OCI-LY7 (cell line): ENCODE measurements around the gene RPS8. TPM values are rescaled to one million over a fixed set of nuclear protein-coding genes. Genes with fewer than 3 reads are reported as not detected.

Source experiments
- BruUV-seq: library from RNA; stranded (reverse); fragments of 400-500 nt; replicated peaks from 2 replicates; lab custom pipeline; 2021; lab: Mats Ljungman, UMichigan
- CTCF ChIA-PET: fragments of 300-600 bp; sonication (Branson Sonifier 250); formaldehyde crosslinking; loops from one replicate; lab custom pipeline; 2022; ENCODE audit warnings: antibody characterized with exemption; ENCODE audit not compliant: unreplicated experiment; lab: Charles Lee
- POLR2A ChIA-PET: fragments of 300-600 bp; sonication (Branson Sonifier 250); formaldehyde crosslinking; loops from one replicate; lab custom pipeline; 2022; ENCODE audit warnings: antibody characterized with exemption; lab: Charles Lee
- DNase-seq: peaks from one replicate; pipeline ENCODE4 v3.0.0-alpha.2; 2015; ENCODE audit warnings: low spot score
- H2AFZ ChIP-seq: fragments of 200-600 bp; sonication (generic), shearing (Covaris generic); 2 replicates; pipeline ENCODE4 v1.6.1; 2014; ENCODE audit warnings: mild to moderate bottlenecking, antibody characterized with exemption, low read length, moderate library complexity
- H3K27ac ChIP-seq: fragments of 200-600 bp; sonication (generic); 2 replicates; pipeline ENCODE4 v1.5.1; 2014; ENCODE audit warnings: mixed run types, low read depth, mild to moderate bottlenecking, moderate library complexity, low read length, inconsistent platforms; ENCODE audit not compliant: poor library complexity, severe bottlenecking
- H3K36me3 ChIP-seq: fragments of 200-600 bp; sonication (generic); 2 replicates; pipeline ENCODE4 v1.6.1; 2014; ENCODE audit warnings: mild to moderate bottlenecking, antibody characterized with exemption, low read length, moderate library complexity, mixed read lengths; ENCODE audit not compliant: insufficient read depth
- H3K4me1 ChIP-seq: fragments of 200-600 bp; sonication (generic); 2 replicates; pipeline ENCODE4 v1.5.1; 2014; ENCODE audit warnings: mild to moderate bottlenecking, low read length; ENCODE audit not compliant: insufficient read depth, poor library complexity, severe bottlenecking
- H3K4me2 ChIP-seq: fragments of 200-600 bp; sonication (generic); 2 replicates; pipeline ENCODE4 v1.6.1; 2014; ENCODE audit warnings: mild to moderate bottlenecking, low read length
- H3K4me3 ChIP-seq: fragments of 200-600 bp; sonication (generic); 2 replicates; pipeline ENCODE4 v1.5.1; 2014; ENCODE audit warnings: mild to moderate bottlenecking, low read depth, low read length; ENCODE audit not compliant: poor library complexity, severe bottlenecking
- H3K79me2 ChIP-seq: fragments of 200-600 bp; sonication (generic); 2 replicates; pipeline ENCODE4 v1.6.1; 2016; ENCODE audit warnings: low read depth, mild to moderate bottlenecking, low read length, moderate library complexity, mixed read lengths; ENCODE audit not compliant: insufficient read depth
- H3K9me2 ChIP-seq: fragments of 200-600 bp; sonication (generic); 2 replicates; pipeline ENCODE4 v1.6.1; 2016; ENCODE audit warnings: mild to moderate bottlenecking, low read length, mixed read lengths; ENCODE audit not compliant: insufficient read depth
- H3K9me3 ChIP-seq: fragments of 200-600 bp; sonication (generic); 2 replicates; pipeline ENCODE4 v1.6.1; 2014; ENCODE audit warnings: mild to moderate bottlenecking, mixed run types, low read length, mixed read lengths
- H4K20me1 ChIP-seq: fragments of 200-600 bp; sonication (generic); 2 replicates; pipeline ENCODE4 v1.6.1; 2014; ENCODE audit warnings: mild to moderate bottlenecking, antibody characterized with exemption, low read length, moderate library complexity, mixed read lengths; ENCODE audit not compliant: insufficient read depth
- CTCF ChIP-seq: fragments of 200-600 bp; sonication (generic); conservative IDR thresholded peaks from 2 replicates; pipeline ENCODE4 v1.5.1; 2014; ENCODE audit warnings: mild to moderate bottlenecking, antibody characterized with exemption, low read length, moderate library complexity, mixed read lengths
- EZH2phosphoT487 ChIP-seq: fragments of 200-600 bp; sonication (generic); IDR thresholded peaks from 2 replicates; pipeline ENCODE4 v1.6.1; 2018; ENCODE audit warnings: low read depth, borderline replicate concordance, mild to moderate bottlenecking, mixed run types, antibody characterized with exemption, low read length, moderate library complexity, mixed read lengths
- intact Hi-C: fragments of 100-400 bp; cut with micrococcal nuclease; formaldehyde crosslinking; loops from one replicate; pipeline ENCODE4 v1.10.0; 2022; ENCODE audit not compliant: unreplicated experiment
- total RNA-seq, 2 experiments: library from RNA; depleted of rRNA in 1 of 2; stranded (reverse); fragments of >200 nt in 1 of 2; shearing (Covaris generic) in 1 of 2; gene quantifications; 2 replicates each; pipeline ENCODE4 v1.2.3, GENCODE V29; 2014 to 2022

Gene RPS8
- total RNA-seq, 2 experiments from 2014 or later = 2,707 to 4,355 TPM

- Histone ChIP-seq H3K36me3 (peaks cover 15% of the 10 kb centered on the region), H3K4me1 (peaks cover 57% of the 10 kb centered on the region), H3K9me3 (no peaks in the 10 kb centered on the region), H3K79me2 (no peaks in the 10 kb centered on the region), H3K9me2 (no peaks in the 10 kb centered on the region), H4K20me1 (no peaks in the 10 kb centered on the region), H3K27ac (no peak overlapping the region), H3K4me3 (no peak overlapping the region), H3K4me2 (no peak overlapping the region), H2AFZ (no peak overlapping the region)
- ChIA-PET POLR2A (interaction anchor here (0.6 kb wide), 1 partner anchor 498 kb away, joined by 4 read pairs; no protein-coding TSS in a partner anchor), CTCF (no interaction called here)
- BruUV-seq = no TSS peak
- intact Hi-C loops = no loop called here
- peak; percentile 38; the same call in 1 of the 2 replicates for TF ChIP-seq CTCF
- TF ChIP-seq EZH2phosphoT487 = no peak
- no peak for DNase-seq
These were observed 30.1 kb downstream of the RPS8 start for GRCh38 chr1:44805311-44806024.

- no peaks in the 10 kb centered on the region for H4K20me1 ChIP-seq
- H2AFZ ChIP-seq = no peak overlapping the region
- BruUV-seq = no TSS peak
- intact Hi-C loops = no loop called here
- H3K4me3 ChIP-seq = no peak overlapping the region
- ChIA-PET CTCF (no interaction called here), POLR2A (interaction anchor here (0.5 to 0.6 kb wide), 2 partner anchors 28 to 497 kb away, joined by 3 to 4 read pairs; no protein-coding TSS in a partner anchor)
- TF ChIP-seq EZH2phosphoT487 (no peak), CTCF (no peak)
- no peaks in the 10 kb centered on the region for H3K9me2 ChIP-seq
- no peaks in the 10 kb centered on the region for H3K79me2 ChIP-seq
- peaks cover 15% of the 10 kb centered on the region for H3K36me3 ChIP-seq
- H3K4me2 ChIP-seq = no peak overlapping the region
- peaks cover 57% of the 10 kb centered on the region for H3K4me1 ChIP-seq
- DNase-seq = no peak
- no peaks in the 10 kb centered on the region for H3K9me3 ChIP-seq
- no peak overlapping the region for H3K27ac ChIP-seq
These were observed 30.8 kb downstream of the RPS8 start for GRCh38 chr1:44806025-44806703.
